ENCODE measurements around the gene POM121.
"Not testable (repeated sequence)": the region's sequence is repeated elsewhere in the genome, so short reads cannot be mapped to it uniquely, and the experiment has no call there.

POM121 gene

DNA sequence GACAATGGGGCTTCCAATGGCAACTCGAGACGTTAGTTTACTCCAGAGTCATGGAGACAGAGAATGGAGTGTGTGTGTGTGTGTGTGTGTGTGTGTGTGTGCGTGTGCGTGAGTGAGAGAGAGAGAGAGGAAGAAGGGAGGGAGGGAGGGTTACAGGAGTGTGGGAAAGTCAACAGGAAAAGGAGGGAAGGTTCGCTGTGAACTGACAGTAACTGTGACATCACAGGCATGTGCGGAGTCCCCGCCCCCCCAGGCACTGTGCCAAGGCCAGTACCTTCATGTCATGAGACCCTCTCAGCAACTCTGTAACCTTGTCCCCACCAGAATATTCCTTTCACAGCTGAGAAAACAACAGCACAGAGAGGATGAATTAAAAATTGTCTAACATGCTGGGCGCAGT, 72.6 kb downstream of the POM121 start:
- DNase-seq (ENCODE audit: low read depth in 2 of 2), result not testable (repeated sequence)

DNA sequence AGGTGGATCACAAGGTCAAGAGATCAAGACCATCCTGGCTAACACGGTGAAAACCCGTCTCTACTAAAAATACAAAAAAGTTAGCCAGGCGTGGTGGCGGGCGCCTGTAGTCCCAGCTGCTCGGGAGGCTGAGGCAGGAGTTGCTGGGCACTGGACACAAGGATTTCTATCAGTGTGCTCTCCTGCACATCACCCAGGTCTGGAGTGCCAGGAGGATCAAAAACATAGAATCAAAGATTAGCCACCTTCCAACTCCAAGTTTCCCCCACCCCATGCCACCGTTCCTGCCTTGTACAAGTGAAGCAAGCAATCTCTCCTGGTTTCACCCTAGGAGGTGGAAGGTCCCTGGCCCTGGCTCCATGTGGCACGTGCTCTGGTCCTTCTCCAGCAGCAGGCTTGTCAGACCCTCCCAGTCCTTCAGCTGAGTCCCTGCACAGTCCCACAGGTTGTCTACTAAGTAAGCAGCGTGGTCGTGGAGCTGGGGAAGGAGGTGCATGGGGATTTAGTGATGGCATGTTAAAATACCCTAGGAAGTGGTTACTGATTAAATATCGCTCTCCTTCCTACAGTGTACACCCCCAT, 73.1 kb downstream of the POM121 start:
- not testable (repeated sequence) for DNase-seq (ENCODE audit: low read depth in 2 of 2)
